Activated CD4-positive, alpha-beta T cell treated with anti-CD3 and anti-CD28 coated beads for 36 hours (primary cell): ENCODE data around the gene ATP8B4. TPM values are rescaled to one million over a fixed set of nuclear protein-coding genes. Genes with fewer than 3 reads are reported as not detected.

Experiments used
- ATAC-seq: fragments of 200-7000 bp; cut with Tn5 transposase; one replicate; pipeline ENCODE4 v1.10.0; 2021; ENCODE audit warnings: mild to moderate bottlenecking, moderate library complexity
- CTCF ChIA-PET: fragments of 350-600 bp; sonication (Branson Sonifier 250); formaldehyde crosslinking; loops from one replicate; lab custom pipeline; 2021; ENCODE audit warnings: antibody characterized with exemption; lab: Charles Lee
- POLR2A ChIA-PET: fragments of 350-600 bp; sonication (Branson Sonifier 250); formaldehyde crosslinking; loops from one replicate; lab custom pipeline; 2021; ENCODE audit warnings: antibody characterized with exemption, inconsistent platforms; lab: Charles Lee
- DNase-seq: peaks from one replicate; pipeline ENCODE4 v3.0.0-alpha.2; 2020
- H3K27ac Mint-ChIP-seq: one replicate; pipeline ENCODE4 v1.8.0; 2021; ENCODE audit warnings: mixed read lengths
- H3K27me3 Mint-ChIP-seq: one replicate; pipeline ENCODE4 v1.8.0; 2021; ENCODE audit warnings: mixed read lengths
- H3K36me3 Mint-ChIP-seq: one replicate; pipeline ENCODE4 v1.8.0; 2021; ENCODE audit warnings: low read depth, mixed read lengths
- H3K4me1 Mint-ChIP-seq: one replicate; pipeline ENCODE4 v1.8.0; 2021; ENCODE audit warnings: mixed read lengths
- H3K4me3 Mint-ChIP-seq: one replicate; pipeline ENCODE4 v1.8.0; 2021; ENCODE audit warnings: mild to moderate bottlenecking, moderate library complexity, mixed read lengths
- H3K9me3 Mint-ChIP-seq: one replicate; pipeline ENCODE4 v1.8.0; 2021; ENCODE audit warnings: low read depth, mixed read lengths
- intact Hi-C, 2 experiments: fragments of 100-400 bp; cut with DNase I in 1 of 2; cut with micrococcal nuclease in 1 of 2; formaldehyde crosslinking; loops; one replicate each; pipeline versions ENCODE4 v1.14.2 to v1.15.1; 2022 to 2024; cut with DNase I, micrococcal nuclease
- total RNA-seq, 2 experiments: library from RNA; stranded (reverse); gene quantifications; one replicate each; pipeline ENCODE4 v1.2.3, GENCODE V29; 2021

Gene ATP8B4
- total RNA-seq, 2 experiments from 2014 or later = 5.0 to 5.1 TPM

DNA sequence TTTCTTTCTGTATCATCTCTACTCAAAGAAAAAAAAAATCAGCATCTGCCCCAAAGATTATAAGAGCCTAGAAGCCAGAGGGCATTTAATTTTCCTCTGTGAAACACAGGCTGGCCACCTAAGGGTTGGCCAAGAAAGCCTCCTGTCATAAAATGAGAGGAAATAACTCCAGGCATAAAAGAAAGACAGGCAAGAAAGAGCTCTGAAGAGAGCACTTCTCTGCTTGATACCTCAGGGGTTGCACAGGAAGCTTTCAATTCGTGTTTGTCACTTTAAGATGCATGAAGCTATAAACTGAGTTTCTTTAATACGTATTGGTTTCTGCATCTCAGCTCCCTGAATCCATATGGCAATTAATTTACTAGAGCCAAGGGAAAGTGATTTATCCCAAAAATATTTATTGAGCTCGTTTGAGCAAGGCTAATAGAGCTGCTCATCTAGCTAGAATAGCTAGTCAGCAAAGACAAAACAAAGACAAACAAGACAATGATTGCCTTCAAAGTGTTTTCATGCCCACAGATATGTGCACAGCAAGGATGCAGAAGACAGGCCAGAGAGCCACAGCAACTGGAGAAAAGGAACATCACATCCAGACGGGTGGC lies 35.5 kb downstream of the ATP8B4 start:
- Mint-ChIP-seq H3K9me3 (no peaks in the 10 kb centered on the region), H3K27ac (no peak overlapping the region), H3K36me3 (no peaks in the 10 kb centered on the region), H3K4me3 (no peak overlapping the region), H3K4me1 (no peaks in the 10 kb centered on the region), H3K27me3 (peaks cover 3% of the 10 kb centered on the region)
- intact Hi-C loops = no loop called here
- CTCF ChIA-PET = no interaction called here
- DNase-seq (no peak), ATAC-seq (no peak)
- POLR2A ChIA-PET = no interaction called here

DNA sequence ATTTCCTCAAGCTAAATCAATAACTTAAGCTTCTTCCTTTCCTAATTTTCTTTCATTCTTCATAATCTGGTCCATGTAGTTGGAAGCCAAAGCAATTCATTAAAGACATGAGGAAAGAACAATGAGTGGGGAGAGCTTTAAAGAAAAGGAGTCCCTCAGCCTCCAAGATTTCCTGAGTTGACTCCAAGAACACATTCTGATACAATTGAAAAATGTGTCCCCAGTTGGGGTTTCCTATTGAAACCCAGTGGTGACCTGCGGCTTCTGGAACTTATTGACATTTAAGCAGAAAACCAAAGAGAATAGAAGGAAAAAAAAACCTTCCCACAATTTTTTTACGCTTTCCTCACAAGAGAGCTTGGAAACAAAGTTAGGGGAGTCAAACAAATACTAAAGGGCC lies 37.0 kb downstream of the ATP8B4 start:
- Mint-ChIP-seq H3K36me3 (no peaks in the 10 kb centered on the region), H3K4me3 (no peak overlapping the region), H3K27me3 (no peaks in the 10 kb centered on the region), H3K4me1 (no peaks in the 10 kb centered on the region), H3K27ac (no peak overlapping the region), H3K9me3 (no peaks in the 10 kb centered on the region)
- no peak for DNase-seq
- intact Hi-C loops = no loop called here
- no peak for ATAC-seq
- CTCF ChIA-PET = interaction anchor here (0.6 to 1.1 kb wide), 3 partner anchors 33 to 248 kb away, joined by 3 read pairs; no protein-coding TSS in a partner anchor
- POLR2A ChIA-PET = no interaction called here

DNA sequence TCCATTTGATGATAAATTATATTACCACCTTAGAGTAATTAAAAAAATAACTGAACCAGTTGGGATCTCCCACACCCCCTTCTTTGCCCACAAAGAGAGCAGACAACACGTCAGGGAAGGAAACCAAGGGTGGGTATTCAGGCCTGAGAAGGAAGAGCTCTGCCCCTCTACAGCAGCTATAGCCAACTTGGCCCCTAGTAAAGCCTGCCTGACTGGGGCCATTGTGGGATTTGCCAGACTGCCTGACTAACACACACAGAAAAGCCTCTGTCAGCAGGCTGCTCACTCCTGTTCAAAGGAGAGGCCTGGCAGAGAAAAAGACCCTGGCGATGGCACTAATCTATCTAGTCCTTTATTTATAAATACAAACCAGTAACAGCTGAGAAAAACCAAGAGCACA lies 41.4 kb downstream of the ATP8B4 start:
- H3K27ac Mint-ChIP-seq = no peak overlapping the region
- H3K36me3 Mint-ChIP-seq = no peaks in the 10 kb centered on the region
- no peak overlapping the region for H3K4me3 Mint-ChIP-seq
- no peaks in the 10 kb centered on the region for H3K9me3 Mint-ChIP-seq
- no peaks in the 10 kb centered on the region for H3K27me3 Mint-ChIP-seq
- ATAC-seq = no peak
- ChIA-PET CTCF (interaction anchor here (0.6 kb wide), 3 partner anchors 22 to 653 kb away, joined by 3 to 4 read pairs (median 3); no protein-coding TSS in a partner anchor), POLR2A (no interaction called here)
- no peaks in the 10 kb centered on the region for H3K4me1 Mint-ChIP-seq
- intact Hi-C loops = no loop called here
- DNase-seq = no peak

DNA sequence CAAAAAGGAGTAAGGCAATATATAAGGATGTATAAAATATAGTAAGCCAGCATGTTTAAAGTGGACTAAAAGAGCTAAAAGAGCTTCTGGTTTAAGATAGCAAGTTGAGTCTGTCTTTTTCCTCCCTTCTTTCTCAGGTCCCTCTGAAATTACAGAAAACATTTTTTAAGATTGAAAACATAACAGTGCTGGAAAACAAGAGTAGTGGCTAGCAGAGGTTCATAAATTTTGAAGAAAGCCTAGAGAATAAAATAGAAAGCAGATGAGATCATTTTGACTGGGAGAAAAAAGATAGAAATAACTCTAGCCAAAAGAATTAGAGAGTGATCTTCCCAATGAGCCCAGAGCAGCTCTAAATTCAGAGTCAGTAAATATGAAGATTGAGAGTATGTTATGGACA lies 41.9 kb downstream of the ATP8B4 start:
- Mint-ChIP-seq H3K4me3 (no peak overlapping the region), H3K36me3 (no peaks in the 10 kb centered on the region), H3K4me1 (no peaks in the 10 kb centered on the region), H3K27me3 (no peaks in the 10 kb centered on the region), H3K27ac (no peak overlapping the region), H3K9me3 (no peaks in the 10 kb centered on the region)
- no peak for DNase-seq
- CTCF ChIA-PET = interaction anchor here (0.6 kb wide), 1 partner anchor 55 kb away, joined by 3 read pairs; no protein-coding TSS in a partner anchor
- intact Hi-C loops = no loop called here
- no peak for ATAC-seq
- POLR2A ChIA-PET = no interaction called here

DNA sequence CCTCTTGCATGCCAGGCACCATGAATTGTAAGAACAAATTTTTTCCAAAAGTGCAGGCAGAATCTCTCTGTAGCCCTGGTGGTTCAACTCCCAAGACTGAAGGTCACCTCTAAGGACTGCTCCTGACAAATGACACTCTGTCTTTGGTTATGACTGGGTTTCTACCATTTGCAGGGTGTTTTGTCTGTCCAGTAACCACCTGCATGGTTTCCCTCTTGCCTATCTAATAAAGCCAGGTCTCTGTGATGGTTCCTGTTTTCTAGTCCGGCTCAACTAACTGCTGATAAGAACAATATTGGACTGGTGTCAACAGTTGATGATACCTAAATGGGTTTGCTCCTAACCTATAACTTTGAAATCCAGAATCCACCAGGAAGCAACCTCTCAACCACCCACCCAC lies 43.7 kb downstream of the ATP8B4 start:
- Mint-ChIP-seq H3K4me3 (no peak overlapping the region), H3K27me3 (no peaks in the 10 kb centered on the region), H3K27ac (no peak overlapping the region), H3K36me3 (no peaks in the 10 kb centered on the region), H3K9me3 (no peaks in the 10 kb centered on the region), H3K4me1 (no peaks in the 10 kb centered on the region)
- ATAC-seq (no peak), DNase-seq (no peak)
- ChIA-PET POLR2A (no interaction called here), CTCF (no interaction called here)
- intact Hi-C loops = no loop called here

DNA sequence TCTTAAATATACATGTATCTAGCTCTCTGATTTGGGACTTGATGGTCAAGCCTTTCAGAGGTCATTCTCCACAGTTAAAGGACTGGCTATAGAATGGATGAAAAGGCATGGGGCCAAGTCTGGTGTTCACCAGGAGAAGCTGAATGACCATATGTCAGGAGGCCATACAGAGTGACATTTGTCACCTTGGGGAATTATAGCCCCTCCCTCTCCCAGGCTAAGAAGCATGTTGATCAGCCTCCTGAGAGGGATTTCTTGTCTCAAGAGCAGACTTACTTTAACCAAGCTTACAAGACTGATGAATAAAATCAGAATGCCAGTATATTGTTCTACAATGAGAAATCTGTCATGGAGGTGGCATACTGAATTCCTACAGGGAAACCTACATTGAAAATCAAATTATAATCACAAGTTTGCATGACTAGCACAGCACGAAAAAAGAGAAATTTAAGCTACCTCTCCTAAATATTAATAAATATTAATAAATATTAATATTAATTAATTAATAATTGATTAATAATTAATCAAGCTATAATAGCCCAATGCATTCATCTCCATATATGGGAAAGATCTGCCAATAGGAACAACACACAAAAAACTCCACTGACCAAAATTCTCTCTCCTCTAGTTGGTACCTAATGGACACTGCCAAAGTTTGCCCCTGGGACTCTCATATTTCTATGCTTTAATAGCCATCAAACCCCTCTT lies 47.3 kb downstream of the ATP8B4 start:
- Mint-ChIP-seq H3K27me3 (peaks cover 7% of the 10 kb centered on the region), H3K36me3 (no peaks in the 10 kb centered on the region), H3K4me1 (peaks cover 9% of the 10 kb centered on the region), H3K4me3 (no peak overlapping the region), H3K27ac (no peak overlapping the region), H3K9me3 (no peaks in the 10 kb centered on the region)
- POLR2A ChIA-PET = no interaction called here
- CTCF ChIA-PET = interaction anchor here (1.2 kb wide), 1 partner anchor 73 kb away, joined by 3 read pairs; no protein-coding TSS in a partner anchor
- intact Hi-C loops = no loop called here
- DNase-seq (no peak), ATAC-seq (no peak)

DNA sequence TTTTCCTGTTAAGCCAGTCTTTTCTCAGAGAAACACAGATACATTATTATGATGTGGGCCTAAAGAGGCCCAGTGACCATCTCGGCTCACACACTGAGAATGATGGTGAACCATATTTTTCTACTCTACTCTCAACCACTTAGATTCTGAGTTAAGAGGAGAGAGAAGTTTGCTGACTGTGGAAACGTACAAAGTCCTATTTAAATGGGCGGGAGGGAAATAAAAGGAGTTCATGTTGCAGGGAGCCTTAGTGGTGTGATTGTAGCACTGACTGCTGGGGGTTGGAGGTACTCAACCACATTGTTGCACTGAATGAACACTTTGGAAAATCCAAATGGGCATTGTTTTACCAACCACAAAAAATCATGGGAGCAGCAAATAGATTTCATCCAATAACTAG lies 51.0 kb downstream of the ATP8B4 start:
- CTCF ChIA-PET = no interaction called here

DNA sequence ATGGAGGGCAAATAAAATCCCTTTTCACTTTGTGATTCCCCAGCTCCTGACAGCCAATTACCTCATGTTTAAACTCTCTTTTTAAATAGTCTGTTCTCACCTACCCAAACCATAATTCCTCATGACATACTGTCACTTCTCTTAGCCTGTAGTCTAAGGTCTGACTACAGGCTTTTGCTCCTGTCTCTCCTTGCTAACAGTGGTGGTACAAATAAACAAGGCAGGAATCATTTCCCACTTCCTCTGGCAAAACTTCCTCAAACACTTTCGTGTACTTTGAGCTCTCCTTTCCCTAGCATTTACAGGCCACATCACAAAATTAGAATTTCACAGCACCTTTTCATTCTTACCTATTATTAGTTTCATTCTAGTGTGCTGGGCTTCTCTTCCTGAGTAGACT lies 51.8 kb downstream of the ATP8B4 start:
- ChIA-PET CTCF (interaction anchor here (1.2 kb wide), 1 partner anchor 16 kb away, joined by 4 read pairs; no protein-coding TSS in a partner anchor), POLR2A (no interaction called here)
- Mint-ChIP-seq H3K4me1 (peaks cover 20% of the 10 kb centered on the region), H3K27ac (peak overlapping the region; percentile 44), H3K4me3 (no peak overlapping the region), H3K27me3 (peaks cover 16% of the 10 kb centered on the region), H3K9me3 (no peaks in the 10 kb centered on the region), H3K36me3 (no peaks in the 10 kb centered on the region)
- DNase-seq (no peak), ATAC-seq (no peak)
- intact Hi-C loops = loop anchor here in 1 of 2 experiments (2.0 to 10.0 kb wide), 2 partner anchors 40 to 248 kb away; no protein-coding TSS in a partner anchor

More for the DNA sequence above, 51.0 kb downstream of the ATP8B4 start:
- POLR2A ChIA-PET = no interaction called here
- ATAC-seq = no peak
- Mint-ChIP-seq H3K4me3 (no peak overlapping the region), H3K36me3 (no peaks in the 10 kb centered on the region), H3K9me3 (no peaks in the 10 kb centered on the region), H3K4me1 (peaks cover 19% of the 10 kb centered on the region), H3K27ac (no peak overlapping the region), H3K27me3 (peaks cover 16% of the 10 kb centered on the region)
- DNase-seq = no peak
- intact Hi-C loops = loop anchor here in 1 of 2 experiments (10.0 kb wide), 1 partner anchor 247 kb away; no protein-coding TSS in a partner anchor

DNA sequence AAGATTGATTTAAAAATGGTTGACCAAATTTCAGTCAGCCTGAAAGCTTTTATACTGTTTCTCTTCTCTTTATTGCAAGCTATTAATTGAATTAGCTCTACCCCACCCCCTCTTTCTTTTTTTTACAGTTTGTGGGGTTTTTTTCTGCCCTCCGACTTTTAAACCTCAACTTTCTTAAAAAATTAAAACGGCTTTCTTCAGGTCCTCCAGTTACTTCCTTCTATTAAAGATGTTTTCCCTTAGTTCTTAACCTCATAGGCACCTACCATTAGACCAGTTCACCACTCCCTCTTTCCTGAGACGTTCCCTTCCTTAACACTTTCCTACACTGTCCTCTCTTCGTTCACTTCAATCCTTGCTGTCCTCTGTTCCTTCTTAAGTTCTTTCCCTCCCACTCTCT lies 52.4 kb downstream of the ATP8B4 start:
- POLR2A ChIA-PET = no interaction called here
- Mint-ChIP-seq H3K27me3 (peaks cover 18% of the 10 kb centered on the region), H3K27ac (peak overlapping the region; percentile 44), H3K36me3 (no peaks in the 10 kb centered on the region), H3K4me3 (no peak overlapping the region), H3K4me1 (peaks cover 23% of the 10 kb centered on the region), H3K9me3 (no peaks in the 10 kb centered on the region)
- ATAC-seq = no peak
- CTCF ChIA-PET = interaction anchor here (1.2 kb wide), 1 partner anchor 15 kb away, joined by 4 read pairs; no protein-coding TSS in a partner anchor
- intact Hi-C loops = loop anchor here (1.0 to 10.0 kb wide), 3 partner anchors 40 to 248 kb away; no protein-coding TSS in a partner anchor
- no peak for DNase-seq

DNA sequence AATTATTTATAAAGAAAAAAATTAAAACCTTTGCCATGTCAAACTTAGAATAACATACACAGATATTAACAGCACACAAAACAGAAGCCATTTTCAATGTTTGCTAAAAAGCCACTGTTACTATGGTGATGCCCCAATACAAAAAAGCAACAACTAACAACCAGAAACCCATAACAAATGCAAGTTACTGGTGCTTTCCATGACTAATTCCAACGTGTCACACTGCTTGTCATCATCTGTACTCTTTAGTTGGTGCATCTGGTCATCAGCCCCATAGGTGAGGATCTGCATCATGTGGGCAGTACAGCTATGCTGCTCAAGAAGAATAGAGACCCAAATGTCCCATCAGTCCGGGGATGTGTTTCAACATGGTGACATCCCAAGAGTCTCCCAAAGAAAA lies 52.8 kb downstream of the ATP8B4 start:
- H3K27ac Mint-ChIP-seq = peak overlapping the region; percentile 44
- no peaks in the 10 kb centered on the region for H3K9me3 Mint-ChIP-seq
- intact Hi-C loops = loop anchor here (1.0 to 10.0 kb wide), 3 partner anchors 41 to 249 kb away; no protein-coding TSS in a partner anchor
- CTCF ChIA-PET = interaction anchor here (1.2 kb wide), 1 partner anchor 15 kb away, joined by 4 read pairs; no protein-coding TSS in a partner anchor
- POLR2A ChIA-PET = no interaction called here
- DNase-seq = peak; percentile 55
- H3K4me1 Mint-ChIP-seq = peaks cover 23% of the 10 kb centered on the region
- H3K27me3 Mint-ChIP-seq = peaks cover 18% of the 10 kb centered on the region
- ATAC-seq = peak; percentile 94
- H3K36me3 Mint-ChIP-seq = no peaks in the 10 kb centered on the region
- no peak overlapping the region for H3K4me3 Mint-ChIP-seq

DNA sequence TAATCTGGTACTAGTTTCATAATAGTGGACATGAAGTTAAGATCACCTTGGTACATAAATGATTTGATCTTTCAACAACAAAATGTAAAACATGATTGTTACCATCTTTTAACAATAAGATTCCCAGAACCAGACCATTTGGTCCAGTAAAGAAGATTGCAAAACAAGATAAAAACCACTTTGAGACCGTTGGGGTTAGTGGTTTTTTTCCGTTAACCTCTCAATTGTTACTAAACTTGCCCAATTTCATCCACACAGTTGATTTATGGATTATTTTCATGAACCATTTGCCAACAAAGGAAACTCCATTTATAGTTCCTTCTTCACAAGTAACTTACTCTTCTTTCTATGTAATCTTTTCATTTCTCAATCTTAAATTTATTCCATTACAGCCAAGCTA lies 53.8 kb downstream of the ATP8B4 start:
- Mint-ChIP-seq H3K27ac (no peak overlapping the region), H3K27me3 (peaks cover 19% of the 10 kb centered on the region), H3K4me1 (peaks cover 27% of the 10 kb centered on the region), H3K36me3 (no peaks in the 10 kb centered on the region), H3K9me3 (no peaks in the 10 kb centered on the region), H3K4me3 (no peak overlapping the region)
- intact Hi-C loops = loop anchor here in 1 of 2 experiments (10.0 kb wide), 1 partner anchor 250 kb away; no protein-coding TSS in a partner anchor
- CTCF ChIA-PET = no interaction called here
- ATAC-seq (no peak), DNase-seq (no peak)
- POLR2A ChIA-PET = no interaction called here
